H54 (cell line): ENCODE measurements around the gene CHST12.

Experiments
- DNase-seq: peaks from one replicate; pipeline ENCODE4 v3.0.0; 2011; ENCODE audit warnings: low spot score, mixed read lengths; ENCODE audit not compliant: insufficient read length
- FAIRE-seq: peaks from 3 replicates; lab custom pipeline; 2011; peaks lifted over from hg19 to GRCh38; lab: Jason Lieb, UNC
- POLR2A ChIP-seq: IDR thresholded peaks from 2 replicates; pipeline ENCODE4 v1.6.1; 2011; ENCODE audit warnings: low read depth, mild to moderate bottlenecking, low read length

Gene CHST12

DNA sequence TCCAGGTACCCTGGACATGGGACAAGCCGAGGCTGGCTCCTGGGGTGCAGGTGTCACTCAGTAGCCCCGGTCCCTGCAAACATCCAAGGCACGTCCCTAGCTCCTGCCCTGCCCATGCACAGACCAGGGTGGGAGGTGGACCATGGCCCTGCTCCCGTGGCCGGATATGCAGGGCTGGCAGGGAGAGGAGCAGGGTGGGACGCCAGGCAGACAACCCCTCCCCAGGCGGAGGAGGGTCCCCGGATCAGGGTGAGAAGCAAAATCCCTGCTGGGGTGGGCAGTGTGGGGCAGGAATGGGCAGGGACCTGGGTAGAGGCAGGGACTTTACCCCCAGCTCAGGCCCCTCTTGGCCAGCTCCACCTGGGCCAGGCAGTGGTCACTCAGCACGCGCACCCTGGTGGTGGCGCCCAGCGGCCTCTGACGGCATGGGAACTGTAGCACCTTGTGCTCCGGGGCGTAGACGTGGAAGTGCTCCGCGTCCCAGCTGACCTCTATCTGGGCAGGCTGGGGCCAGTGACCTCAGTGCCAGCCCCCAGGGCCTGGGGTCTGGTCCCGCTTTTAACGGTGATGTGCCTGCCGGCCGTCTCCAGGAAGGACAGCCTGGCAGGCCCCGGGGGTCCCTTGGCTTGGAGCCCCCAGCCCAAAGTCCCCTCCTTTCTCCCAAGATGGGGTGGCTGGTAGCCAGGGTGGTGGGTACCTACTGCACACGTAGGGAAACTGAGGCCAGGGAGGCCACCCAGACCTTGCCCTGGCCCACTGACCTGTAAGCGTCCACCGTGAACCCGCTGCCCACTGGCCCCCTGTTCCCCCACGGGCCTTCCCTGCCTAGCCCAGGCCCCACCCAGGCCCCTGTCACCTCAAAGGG lies 71.6 kb downstream of the CHST12 start:
- FAIRE-seq, result no peak
- no peak for TF ChIP-seq POLR2A
- DNase-seq, result no peak

DNA sequence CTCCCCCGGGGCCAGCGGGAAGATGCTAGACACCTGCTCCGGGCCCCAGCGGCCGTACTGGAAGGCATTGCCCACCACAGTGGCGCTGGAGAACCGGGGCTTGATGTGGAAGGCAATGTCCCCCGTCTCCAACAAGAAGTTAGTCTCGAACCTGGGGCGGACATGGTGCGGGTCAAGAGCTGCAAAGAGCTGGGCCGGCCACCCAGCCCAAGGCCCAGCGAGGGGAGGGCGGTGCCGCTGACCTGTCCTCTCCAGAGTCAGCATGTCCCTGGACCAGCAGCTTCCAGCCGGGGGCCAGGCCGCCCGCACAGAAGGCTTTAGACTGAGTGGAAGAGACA lies 72.2 kb downstream of the CHST12 start:
- FAIRE-seq (no peak), DNase-seq (no peak)
- TF ChIP-seq POLR2A, result no peak

DNA sequence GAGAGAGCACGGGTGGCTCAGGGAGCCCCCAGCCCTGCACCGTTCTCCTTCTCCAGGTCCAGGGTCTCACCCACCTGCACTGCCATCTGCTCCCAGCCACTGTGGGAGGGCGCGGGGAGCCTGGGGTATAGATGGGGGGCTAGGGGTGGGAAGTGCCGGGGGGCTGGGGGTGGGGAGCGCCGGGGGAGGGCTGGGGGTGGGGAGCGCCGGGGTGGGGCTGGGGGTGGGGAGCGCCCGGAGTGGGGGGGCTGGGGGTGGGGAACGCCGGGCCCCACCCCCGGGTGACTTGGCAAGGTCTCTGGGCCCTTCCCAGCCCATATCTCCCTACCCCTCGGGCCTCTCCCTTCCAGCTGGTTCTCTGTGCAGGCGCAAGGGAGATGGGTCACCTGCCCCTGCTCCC lies 72.9 kb downstream of the CHST12 start, which contains the start of gene GRIFIN:
TSS of gene GRIFIN (minus strand) at position 101 of the 400 bp plus-strand sequence. CDS start at position 86, 15 bp downstream.
- no peak for TF ChIP-seq POLR2A
- DNase-seq (no peak), FAIRE-seq (no peak)

DNA sequence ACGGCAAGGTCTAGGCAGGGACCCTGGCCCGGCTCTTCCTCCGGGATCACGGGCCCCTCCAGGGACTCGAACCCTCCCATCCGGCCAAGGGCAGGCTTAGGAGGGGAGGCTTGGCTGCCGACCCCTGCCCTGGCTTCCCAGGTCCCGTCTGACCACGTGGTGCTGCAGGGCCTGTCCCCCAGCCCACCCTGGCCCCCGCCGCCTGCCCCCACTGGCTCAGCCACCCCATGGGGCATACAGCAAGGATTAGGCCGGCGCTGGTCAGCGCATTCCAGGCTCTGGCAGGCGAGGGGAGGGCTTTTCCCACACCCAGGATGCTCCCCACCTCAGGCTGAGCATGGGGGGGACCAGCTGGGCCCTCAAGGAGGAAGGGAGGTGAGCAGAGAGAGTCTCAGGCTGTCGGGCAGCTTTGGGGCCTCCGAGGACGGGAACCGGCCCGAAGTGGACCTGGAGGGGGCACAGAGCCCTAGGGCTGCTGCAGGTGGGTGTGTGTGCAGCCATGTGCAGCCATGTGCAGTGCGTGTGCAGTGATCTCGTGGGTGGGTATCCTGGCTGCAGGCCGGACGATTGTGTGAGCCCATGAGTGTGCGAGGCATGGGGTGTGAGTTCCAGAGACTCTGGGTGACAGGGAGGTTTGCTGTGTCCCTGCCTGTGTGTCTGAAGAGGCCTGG lies 73.5 kb downstream of the CHST12 start:
- TF ChIP-seq POLR2A, result no peak
- FAIRE-seq, result no peak
- DNase-seq, result no peak

DNA sequence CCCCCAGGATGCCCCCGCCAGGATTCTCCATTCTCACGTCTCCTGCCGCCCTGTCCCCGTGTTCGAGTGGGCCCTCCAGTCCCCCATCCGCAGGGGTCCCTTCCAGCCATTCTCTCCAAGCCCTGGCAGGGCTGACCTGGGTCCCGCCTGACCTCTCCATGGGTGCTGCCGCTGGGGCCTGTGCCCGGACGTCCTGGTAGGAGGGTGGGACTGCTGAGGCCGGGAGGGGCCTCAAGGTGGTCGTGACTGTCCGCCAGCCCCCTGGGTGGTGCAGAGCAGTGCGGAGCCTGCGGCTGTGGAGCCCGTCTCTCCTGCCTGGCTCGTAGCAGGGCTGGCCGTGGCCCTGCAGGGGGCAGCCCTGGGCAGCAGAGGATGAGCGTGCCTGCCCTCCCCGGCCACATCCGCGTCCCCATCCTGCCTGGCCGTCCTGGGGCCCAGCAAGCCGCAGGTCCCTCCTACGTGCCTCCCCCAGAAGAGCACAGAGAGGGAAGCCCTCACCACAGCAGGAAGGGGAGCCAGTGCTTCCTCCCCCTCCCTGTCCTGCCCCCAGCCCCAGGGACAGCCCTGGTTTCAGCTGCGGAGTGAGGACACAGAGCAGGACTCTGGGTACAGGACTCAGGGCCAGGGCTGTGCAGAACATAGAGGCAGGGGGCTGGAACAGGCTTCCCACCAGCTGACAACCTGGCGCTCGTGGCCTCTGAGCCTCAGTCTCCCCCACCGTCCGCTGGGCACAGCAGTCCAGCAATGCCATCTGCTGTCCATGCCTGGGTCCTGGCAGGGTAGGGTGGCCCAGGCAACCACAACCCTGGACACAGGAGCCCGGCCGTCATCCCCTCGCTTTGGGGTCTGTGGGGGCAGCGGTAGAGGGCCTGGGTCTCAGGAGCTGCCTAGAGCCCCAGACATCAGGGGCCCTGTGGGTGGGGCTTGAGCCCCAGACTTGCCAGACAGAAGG lies 74.3 kb downstream of the CHST12 start:
- FAIRE-seq, result no peak
- TF ChIP-seq POLR2A, result no peak
- peak; percentile 98 for DNase-seq

DNA sequence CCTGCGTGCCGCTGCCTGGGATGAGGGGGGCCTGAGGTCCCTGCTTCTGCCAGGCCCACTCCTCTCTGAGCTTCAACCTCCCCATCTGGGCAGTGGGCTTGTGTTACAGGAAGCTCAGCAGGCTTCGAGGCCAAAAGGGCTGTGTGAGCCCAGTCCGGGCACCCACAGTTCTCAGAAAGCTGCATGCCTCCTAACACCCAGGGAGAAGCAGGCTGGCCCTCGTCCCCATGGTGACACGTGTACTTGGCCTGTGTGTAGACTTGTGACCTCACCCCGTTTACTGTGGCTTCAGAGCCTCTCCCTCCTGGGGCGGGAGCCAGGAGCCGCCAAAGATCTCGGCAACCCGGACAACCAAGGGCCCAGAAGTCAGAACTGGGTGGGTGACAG lies 75.0 kb downstream of the CHST12 start:
- FAIRE-seq (peak; percentile 20), DNase-seq (peak; percentile 100)
- TF ChIP-seq POLR2A, result no peak; the same call in 1 of the 2 replicates

DNA sequence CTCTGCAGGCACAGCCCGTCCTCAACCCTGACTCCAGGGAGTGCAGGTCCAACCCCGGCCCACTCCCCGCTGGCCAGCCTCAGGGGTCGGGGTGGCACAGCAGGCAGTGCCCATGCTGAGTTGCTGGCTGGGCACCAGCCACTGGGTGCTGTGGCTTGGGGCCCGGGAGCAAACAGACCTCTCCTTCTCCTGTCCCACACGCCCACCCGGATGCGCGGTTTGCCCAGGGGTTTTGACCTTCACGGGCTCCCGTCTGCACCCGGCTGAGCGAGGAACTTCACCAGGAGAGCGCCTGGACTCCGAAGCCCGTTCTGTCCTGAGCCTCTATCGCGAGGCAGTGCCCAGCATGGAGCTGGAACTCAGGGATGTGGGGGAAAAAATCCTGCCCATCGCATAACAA lies 75.4 kb downstream of the CHST12 start:
- no peak for FAIRE-seq

DNA sequence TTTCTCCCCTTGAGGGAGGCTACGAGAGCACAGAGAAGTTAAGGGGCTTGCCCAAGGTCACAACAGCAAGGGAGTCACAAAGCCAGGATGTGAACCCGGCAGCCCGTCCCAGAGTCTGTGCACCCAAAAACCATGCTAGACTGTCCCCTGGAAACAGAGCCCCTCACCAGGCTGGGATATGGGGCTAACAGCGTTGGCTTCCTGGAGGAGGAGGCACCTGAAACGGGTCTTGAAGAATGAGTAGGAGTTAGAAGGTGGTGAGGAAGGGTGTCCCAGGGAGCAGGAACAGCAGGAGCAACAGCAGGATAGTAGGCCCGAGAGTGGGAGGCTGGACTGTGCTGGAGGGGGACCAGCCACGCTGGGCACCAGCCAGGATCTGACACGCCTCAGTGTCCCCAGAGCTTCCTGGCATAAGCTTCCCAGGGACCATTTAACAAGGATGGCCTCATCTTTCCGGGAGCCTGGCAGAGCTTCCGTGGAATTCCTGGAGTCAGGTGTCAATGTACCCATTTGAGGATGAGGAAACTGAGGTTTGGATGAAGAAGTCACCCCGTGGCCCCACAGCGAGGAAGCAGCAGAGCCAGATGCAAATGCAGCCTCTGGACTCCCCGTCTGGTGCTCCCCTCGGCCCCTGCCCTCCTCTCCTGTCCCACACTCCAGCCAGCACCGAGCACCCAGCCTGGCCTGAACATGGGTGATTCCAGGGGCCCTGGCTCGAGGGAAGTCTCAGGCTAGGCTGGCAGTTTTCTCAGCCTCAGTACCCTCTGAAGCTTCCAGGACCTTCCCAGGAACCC lies 76.1 kb downstream of the CHST12 start:
- no peak for TF ChIP-seq POLR2A
- FAIRE-seq, result no peak
- DNase-seq, result no peak

More for the DNA sequence above, 75.4 kb downstream of the CHST12 start:
- no peak; the same call in 1 of the 2 replicates for TF ChIP-seq POLR2A
- DNase-seq, result peak; percentile 87

DNA sequence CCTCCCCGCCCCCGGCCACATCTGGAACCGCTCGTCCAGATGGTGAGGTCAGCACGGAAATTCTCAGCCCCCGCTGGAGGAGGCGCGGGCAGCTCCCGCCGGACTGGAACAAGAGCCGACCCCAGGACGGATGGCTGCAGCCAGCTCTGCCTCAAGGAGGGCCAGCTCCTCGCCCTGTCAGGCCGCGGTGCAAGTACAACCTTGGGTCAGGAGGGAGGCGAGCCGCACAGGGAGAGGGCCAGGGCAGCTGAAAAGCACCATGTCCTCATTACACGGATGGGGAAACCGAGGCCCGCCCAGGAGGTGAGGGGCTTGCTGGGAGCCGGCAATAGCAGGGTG lies 76.6 kb downstream of the CHST12 start:
- DNase-seq (no peak), FAIRE-seq (no peak)
- no peak for TF ChIP-seq POLR2A

DNA sequence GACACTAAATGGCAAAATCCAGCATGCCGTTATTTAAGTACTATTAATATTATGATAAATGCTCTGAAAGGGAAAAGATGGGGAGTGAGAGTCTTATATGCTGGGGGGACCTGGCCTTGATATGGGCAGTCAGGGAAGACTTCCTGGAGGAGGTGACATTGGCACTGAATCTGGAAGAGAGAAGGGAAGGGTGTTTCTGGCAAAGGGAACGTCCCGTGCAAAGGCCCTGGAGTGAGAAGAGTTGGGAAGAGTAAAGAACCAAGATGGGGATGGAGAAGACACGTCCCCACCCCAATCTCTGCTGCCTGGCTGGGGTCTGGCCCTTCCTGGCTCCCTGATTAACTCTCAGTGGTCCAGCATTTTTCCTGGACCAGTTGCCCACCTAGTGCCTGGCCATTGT lies 77.8 kb downstream of the CHST12 start:
- no peak for TF ChIP-seq POLR2A
- no peak for DNase-seq
- FAIRE-seq, result no peak

DNA sequence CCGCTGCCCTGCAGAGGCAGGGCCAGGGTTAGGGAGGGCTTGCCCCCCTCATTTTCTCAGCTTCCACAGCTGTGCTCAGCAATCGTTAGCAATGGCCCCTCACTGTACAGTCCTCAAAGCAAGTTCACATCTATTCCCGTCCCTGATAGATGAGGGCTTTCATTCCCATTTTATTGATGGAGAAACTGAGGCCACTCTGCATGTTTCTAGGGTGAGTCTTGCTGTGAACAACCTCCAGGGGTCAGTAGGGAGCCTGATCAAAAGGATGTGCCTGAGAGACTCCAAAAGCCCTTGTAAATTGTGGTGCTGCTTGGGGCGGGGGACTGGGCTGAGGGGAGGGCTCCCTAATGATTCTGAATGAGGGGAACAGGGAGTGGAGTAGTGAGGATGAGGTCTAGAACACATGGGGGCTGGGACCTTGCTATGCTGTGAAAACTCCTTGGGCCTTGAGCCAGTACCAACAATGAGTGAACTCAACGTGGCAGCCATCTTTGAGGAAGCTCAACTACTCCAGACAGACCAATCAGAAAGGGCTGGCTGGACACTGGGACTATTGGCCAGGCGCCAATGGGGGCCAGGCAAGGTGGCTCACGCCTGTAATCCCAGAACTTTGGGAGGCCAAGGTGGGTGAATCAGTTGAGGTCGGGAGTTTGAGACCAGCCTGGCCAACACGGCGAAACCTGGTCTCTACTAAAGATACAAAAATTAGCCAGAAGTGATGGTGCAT lies 79.5 kb downstream of the CHST12 start:
- FAIRE-seq, result no peak
- no peak for TF ChIP-seq POLR2A
- DNase-seq, result no peak

DNA sequence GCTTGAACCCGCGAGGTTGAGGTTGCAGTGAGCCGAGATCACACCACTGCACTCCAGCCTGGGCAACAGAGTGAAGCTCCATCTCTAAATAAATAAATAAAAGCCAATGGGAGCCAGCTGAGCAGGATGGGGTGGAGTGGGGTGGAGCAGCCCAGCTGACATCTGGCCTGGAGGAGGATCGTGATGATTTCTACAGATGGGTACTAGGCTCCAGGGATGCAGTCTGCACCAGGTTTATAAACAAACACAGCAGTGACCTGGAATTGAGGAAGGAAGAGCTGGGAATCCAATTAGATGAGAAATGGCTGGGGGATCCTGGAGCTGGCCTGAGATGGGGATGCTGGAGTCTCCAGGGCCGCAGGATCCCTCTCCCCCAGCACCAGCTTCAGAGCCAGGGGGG lies 80.1 kb downstream of the CHST12 start:
- FAIRE-seq, result no peak
- TF ChIP-seq POLR2A, result no peak
- DNase-seq, result no peak
